AG09309 (cell line): Measurements from ENCODE around the gene ALDH7A1.

Source experiments
- DNase-seq: peaks from one replicate; pipeline ENCODE4 v3.0.0-alpha.2; 2010; ENCODE audit warnings: low read depth
- H3K4me3 ChIP-seq: 2 replicates; pipeline ENCODE4 v1.5.1; 2011; ENCODE audit warnings: mild to moderate bottlenecking, low read depth, low read length, moderate library complexity; ENCODE audit not compliant: control insufficient read depth
- TF ChIP-seq, protein P1 (sequence below): IDR thresholded peaks from 2 replicates; pipeline ENCODE4 v1.5.1; 2011; ENCODE audit warnings: mild to moderate bottlenecking, low read depth, low read length, inconsistent platforms; ENCODE audit not compliant: insufficient read depth, control insufficient read depth; ENCODE audit errors: missing control alignments

Gene ALDH7A1

DNA sequence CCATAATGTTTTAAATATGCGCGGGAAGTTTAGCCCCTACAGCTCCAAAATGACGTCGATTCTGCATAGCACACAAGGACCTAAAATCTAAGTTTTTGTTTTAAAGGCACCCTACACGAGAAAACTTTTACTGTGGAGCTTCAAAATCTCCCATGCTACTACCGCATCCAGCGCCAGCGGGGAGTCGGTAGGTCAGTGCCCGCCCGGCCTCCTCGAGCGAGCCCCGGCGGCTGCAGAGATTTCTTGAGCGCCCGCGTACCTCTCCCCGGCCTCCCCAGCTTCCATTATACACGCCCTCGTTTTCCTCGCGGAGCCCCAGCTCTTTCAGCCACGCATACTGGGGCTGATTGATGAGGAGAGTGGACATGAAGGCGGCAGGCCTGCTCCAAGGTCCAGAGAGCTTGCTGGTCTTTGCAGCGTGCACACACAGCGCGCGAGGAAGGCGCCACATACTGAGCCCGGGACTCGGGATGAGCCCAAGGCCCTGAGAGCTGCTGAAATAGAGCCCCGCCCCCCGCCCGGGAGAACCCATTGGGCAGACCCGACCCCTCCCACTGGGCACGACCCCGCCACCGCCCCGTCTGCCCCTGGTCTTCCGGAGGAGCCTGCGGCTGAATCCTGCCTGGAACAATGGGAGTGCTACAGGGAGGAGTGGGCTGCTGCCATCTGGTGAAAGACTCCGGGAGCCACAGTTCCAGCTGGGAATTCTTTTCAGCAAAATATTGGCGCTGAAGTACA, at the start of gene ALDH7A1:
ALDH7A1 (minus strand) TSS at position 472 of the 738 bp plus-strand sequence; CDS start at position 451, 21 bp downstream.
- H3K4me3 ChIP-seq, result peak within 1 kb of the TSS; percentile 58
- TF ChIP-seq, protein P1, sequence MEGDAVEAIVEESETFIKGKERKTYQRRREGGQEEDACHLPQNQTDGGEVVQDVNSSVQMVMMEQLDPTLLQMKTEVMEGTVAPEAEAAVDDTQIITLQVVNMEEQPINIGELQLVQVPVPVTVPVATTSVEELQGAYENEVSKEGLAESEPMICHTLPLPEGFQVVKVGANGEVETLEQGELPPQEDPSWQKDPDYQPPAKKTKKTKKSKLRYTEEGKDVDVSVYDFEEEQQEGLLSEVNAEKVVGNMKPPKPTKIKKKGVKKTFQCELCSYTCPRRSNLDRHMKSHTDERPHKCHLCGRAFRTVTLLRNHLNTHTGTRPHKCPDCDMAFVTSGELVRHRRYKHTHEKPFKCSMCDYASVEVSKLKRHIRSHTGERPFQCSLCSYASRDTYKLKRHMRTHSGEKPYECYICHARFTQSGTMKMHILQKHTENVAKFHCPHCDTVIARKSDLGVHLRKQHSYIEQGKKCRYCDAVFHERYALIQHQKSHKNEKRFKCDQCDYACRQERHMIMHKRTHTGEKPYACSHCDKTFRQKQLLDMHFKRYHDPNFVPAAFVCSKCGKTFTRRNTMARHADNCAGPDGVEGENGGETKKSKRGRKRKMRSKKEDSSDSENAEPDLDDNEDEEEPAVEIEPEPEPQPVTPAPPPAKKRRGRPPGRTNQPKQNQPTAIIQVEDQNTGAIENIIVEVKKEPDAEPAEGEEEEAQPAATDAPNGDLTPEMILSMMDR, result peak; percentile 64
- peak; percentile 69 for DNase-seq

DNA sequence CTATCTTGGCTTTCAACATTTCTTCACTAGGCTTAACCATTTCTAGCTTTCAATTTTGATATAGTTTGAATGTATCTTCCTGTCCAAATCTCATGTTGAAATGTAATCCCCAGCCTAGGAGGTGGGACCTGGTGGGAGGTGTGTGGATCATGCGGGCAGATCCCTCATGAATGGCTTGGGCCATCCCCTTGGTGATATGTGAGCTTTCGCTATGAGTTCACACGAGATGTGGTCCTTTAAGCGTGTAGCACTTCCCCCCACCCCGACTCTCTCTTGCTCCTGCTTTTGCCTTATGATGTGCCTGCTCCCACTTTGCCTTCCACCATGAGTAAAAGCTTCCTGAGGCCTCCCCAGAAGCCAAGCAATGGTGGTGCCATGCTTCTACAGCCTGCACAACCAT, 46.4 kb upstream of the ALDH7A1 start:
- TF ChIP-seq, protein P1, result no peak
- DNase-seq, result no peak
- no peak overlapping the region for H3K4me3 ChIP-seq

DNA sequence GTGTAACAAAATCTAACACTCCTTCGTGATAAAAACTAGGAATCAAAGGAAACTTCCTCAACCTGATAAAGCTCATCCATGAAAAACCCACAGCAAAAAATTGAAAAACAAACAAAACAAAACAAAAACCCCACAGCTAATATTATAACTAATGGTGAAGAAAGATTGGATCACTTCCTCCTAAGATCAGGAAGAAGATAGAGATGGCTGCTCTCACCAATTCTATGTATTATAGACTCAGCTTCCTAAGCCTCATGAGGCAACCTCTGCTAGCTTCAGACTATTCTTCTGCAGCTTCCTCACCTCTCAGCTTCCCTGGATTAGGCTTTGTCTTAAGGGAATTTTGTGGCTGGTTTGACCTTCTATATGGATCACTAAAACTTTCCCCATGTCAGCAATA, 45.8 kb upstream of the ALDH7A1 start:
- TF ChIP-seq, protein P1, result no peak
- DNase-seq, result no peak
- H3K4me3 ChIP-seq, result no peak overlapping the region

DNA sequence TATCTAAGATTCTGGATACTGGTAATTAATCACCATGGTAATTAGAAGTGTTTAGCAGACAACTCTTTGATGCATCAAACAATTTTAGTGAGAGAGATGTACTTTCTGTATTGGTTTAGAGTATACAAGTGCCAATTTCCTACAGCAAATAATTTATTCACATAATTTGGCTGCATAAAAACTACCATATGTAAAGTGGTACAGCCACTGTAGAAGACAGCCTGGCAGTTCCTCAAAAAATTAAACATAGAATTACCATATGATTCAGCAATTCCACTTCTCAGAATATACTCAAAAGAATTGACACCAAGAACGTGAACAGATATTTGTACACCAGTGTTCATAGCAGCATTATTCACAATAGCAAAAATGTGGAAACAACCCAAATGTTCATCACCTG, 41.9 kb upstream of the ALDH7A1 start:
- H3K4me3 ChIP-seq, result no peak overlapping the region
- no peak for DNase-seq
- TF ChIP-seq, protein P1, result no peak

DNA sequence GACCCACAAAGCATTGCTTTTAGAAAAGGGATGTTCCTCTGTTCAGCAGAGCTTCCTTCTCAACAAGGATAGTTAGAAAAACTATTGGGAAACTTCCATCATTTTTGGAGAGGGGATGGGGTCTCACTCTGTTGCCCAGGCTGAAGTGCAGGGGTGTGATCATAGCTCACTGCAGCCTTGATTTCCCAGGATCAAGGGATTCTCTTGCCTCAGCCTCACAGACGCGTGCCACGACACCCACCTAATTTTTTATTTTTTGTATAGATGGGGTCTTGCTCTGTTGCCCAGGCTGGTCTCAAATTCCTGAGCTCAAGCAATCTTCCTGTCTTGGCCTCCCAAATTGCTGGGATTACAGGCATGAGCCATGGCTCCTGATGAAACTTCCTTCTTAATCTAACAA, 40.6 kb upstream of the ALDH7A1 start:
- TF ChIP-seq, protein P1, result no peak
- H3K4me3 ChIP-seq, result no peak overlapping the region
- DNase-seq, result no peak

DNA sequence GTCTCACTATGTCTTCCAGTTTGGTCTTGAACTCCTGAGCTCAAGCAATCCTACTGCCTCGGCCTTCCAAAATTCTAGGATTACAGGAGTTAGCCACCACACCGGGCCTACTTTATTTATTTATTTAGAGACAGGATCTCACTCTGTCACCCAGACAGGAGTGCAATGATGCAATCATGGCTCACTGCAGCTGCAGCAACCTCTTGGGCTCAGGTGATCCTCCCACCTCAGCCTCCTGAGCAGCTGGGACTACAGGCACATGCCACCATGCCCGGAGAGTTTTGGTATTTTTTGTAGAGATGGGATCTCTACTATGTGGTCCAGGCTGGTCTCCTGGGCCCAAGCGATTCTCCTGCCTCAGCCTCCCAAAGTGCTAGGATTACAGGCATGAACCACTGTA, 38.5 kb upstream of the ALDH7A1 start:
- TF ChIP-seq, protein P1, result no peak
- H3K4me3 ChIP-seq, result no peak overlapping the region
- DNase-seq, result no peak
